WTC11 (cell line): ENCODE results near the gene PADI6. TPM values are rescaled to one million over a fixed set of nuclear protein-coding genes. Genes with fewer than 3 reads are reported as not detected.

Experiments used
- ATAC-seq: fragments of 200-7000 bp; cut with Tn5 transposase; 2 replicates; pipeline ENCODE4 v1.10.0; 2021; ENCODE audit warnings: mild to moderate bottlenecking, moderate library complexity
- CTCF ChIA-PET: fragments of 300-600 bp; sonication (Branson Sonifier 250); formaldehyde crosslinking; loops from one replicate; lab custom pipeline; 2021; ENCODE audit warnings: antibody characterized with exemption; lab: Charles Lee
- POLR2A ChIA-PET: fragments of 350-600 bp; sonication (Branson Sonifier 250); formaldehyde crosslinking; loops from one replicate; lab custom pipeline; 2021; ENCODE audit warnings: antibody characterized with exemption; lab: Charles Lee
- DNase-seq: peaks from one replicate; pipeline ENCODE4 v3.0.0; 2021; ENCODE audit warnings: low spot score
- H3K27ac Mint-ChIP-seq: 2 replicates; pipeline ENCODE4 v1.8.0; 2021; ENCODE audit warnings: mixed read lengths
- H3K27me3 Mint-ChIP-seq: 2 replicates; pipeline ENCODE4 v1.8.0; 2021; ENCODE audit warnings: low read depth, mild to moderate bottlenecking, moderate library complexity, mixed read lengths
- H3K36me3 Mint-ChIP-seq: 2 replicates; pipeline ENCODE4 v1.8.0; 2021; ENCODE audit warnings: mixed read lengths
- H3K4me1 Mint-ChIP-seq: 2 replicates; pipeline ENCODE4 v1.8.0; 2022; ENCODE audit warnings: mixed read lengths
- H3K4me3 Mint-ChIP-seq: 2 replicates; pipeline ENCODE4 v1.8.0; 2021; ENCODE audit warnings: mild to moderate bottlenecking, moderate library complexity, mixed read lengths
- H3K9me3 Mint-ChIP-seq: 2 replicates; pipeline ENCODE4 v1.8.0; 2021; ENCODE audit warnings: mixed read lengths
- CREB1 ChIP-seq: sonication (generic); formaldehyde crosslinking; IDR thresholded peaks from 2 replicates; pipeline ENCODE4 v1.8.0; 2023; ENCODE audit warnings: mild to moderate bottlenecking, missing genetic modification reagents
- IRF2 ChIP-seq: sonication (generic); formaldehyde crosslinking; IDR thresholded peaks from 2 replicates; pipeline ENCODE4 v1.8.0; 2022; ENCODE audit warnings: low read depth, missing genetic modification reagents, borderline replicate concordance
- KAT7 ChIP-seq: sonication (generic); formaldehyde crosslinking; IDR thresholded peaks from 2 replicates; pipeline ENCODE4 v1.8.1; 2023; ENCODE audit warnings: missing genetic modification reagents, mild to moderate bottlenecking, borderline replicate concordance
- NFYB ChIP-seq: sonication (generic); formaldehyde crosslinking; conservative IDR thresholded peaks from 2 replicates; pipeline ENCODE4 v1.8.0; 2022; ENCODE audit warnings: low read depth, missing genetic modification reagents
- RORB ChIP-seq: fragments of 250-450 bp; sonication (Bioruptor Pico); IDR thresholded peaks from 2 replicates; pipeline ENCODE4 v1.9.0; 2021; ENCODE audit warnings: mild to moderate bottlenecking
- SMAD4 ChIP-seq: sonication (generic); formaldehyde crosslinking; IDR thresholded peaks from 2 replicates; pipeline ENCODE4 v1.8.0; 2022; ENCODE audit warnings: mild to moderate bottlenecking, missing genetic modification reagents
- TCF7 ChIP-seq: sonication (generic); formaldehyde crosslinking; IDR thresholded peaks from 2 replicates; pipeline ENCODE4 v1.8.0; 2022; ENCODE audit warnings: mild to moderate bottlenecking, low read depth, missing genetic modification reagents, moderate library complexity
- ZNF232 ChIP-seq: sonication (generic); formaldehyde crosslinking; IDR thresholded peaks from 2 replicates; pipeline ENCODE4 v1.8.0; 2022; ENCODE audit warnings: mild to moderate bottlenecking, missing genetic modification reagents
- ZNF317 ChIP-seq: sonication (generic); formaldehyde crosslinking; IDR thresholded peaks from 2 replicates; pipeline ENCODE4 v1.8.1; 2023; ENCODE audit warnings: low read depth, mild to moderate bottlenecking, moderate library complexity, missing genetic modification reagents, borderline replicate concordance
- ZNF671 ChIP-seq: fragments of 250-450 bp; sonication (Bioruptor Pico); IDR thresholded peaks from 2 replicates; pipeline ENCODE4 v1.8.0; 2021; ENCODE audit warnings: mild to moderate bottlenecking
- total RNA-seq: library from RNA; stranded (reverse); gene quantifications from 3 replicates; pipeline ENCODE4 v1.2.3, GENCODE V29; 2021
- TF ChIP-seq, protein P1 (sequence below): sonication (generic); formaldehyde crosslinking; IDR thresholded peaks from 2 replicates; pipeline ENCODE4 v1.8.1; 2022; ENCODE audit warnings: missing genetic modification reagents, borderline replicate concordance
- TF ChIP-seq, protein P2 (sequence below): sonication (generic); formaldehyde crosslinking; IDR thresholded peaks from 2 replicates; pipeline ENCODE4 v1.8.0; 2023; ENCODE audit warnings: missing genetic modification reagents, mild to moderate bottlenecking, borderline replicate concordance
- TF ChIP-seq, protein P3 (sequence below): sonication (generic); formaldehyde crosslinking; IDR thresholded peaks from 2 replicates; pipeline ENCODE4 v1.8.1; 2023; ENCODE audit warnings: mild to moderate bottlenecking, missing genetic modification reagents
- TF ChIP-seq, protein P4 (sequence below): sonication (generic); formaldehyde crosslinking; IDR thresholded peaks from 2 replicates; pipeline ENCODE4 v1.8.0; 2022; ENCODE audit warnings: mild to moderate bottlenecking, missing genetic modification reagents
- TF ChIP-seq, protein P5 (sequence below): fragments of 250-450 bp; sonication (Bioruptor Pico); IDR thresholded peaks from 2 replicates; pipeline ENCODE4 v1.8.0; 2021; ENCODE audit warnings: mild to moderate bottlenecking

PADI6 gene
- total RNA-seq, 1 experiment from 2014 or later: not detected

DNA sequence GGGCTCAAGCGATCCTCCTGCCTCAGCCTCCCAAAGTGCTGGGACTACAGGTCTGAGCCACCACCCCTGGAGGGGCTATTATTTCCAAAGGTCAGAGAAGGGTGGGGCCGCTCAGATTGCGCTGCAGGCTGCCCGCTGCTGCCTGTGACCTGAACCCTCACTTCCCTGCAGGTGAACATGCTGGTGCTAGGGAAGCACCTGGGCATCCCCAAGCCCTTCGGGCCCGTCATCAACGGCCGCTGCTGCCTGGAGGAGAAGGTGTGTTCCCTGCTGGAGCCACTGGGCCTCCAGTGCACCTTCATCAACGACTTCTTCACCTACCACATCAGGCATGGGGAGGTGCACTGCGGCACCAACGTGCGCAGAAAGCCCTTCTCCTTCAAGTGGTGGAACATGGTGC is 8.6 kb upstream of the PADI6 start (continued):
- TF ChIP-seq, protein P1, sequence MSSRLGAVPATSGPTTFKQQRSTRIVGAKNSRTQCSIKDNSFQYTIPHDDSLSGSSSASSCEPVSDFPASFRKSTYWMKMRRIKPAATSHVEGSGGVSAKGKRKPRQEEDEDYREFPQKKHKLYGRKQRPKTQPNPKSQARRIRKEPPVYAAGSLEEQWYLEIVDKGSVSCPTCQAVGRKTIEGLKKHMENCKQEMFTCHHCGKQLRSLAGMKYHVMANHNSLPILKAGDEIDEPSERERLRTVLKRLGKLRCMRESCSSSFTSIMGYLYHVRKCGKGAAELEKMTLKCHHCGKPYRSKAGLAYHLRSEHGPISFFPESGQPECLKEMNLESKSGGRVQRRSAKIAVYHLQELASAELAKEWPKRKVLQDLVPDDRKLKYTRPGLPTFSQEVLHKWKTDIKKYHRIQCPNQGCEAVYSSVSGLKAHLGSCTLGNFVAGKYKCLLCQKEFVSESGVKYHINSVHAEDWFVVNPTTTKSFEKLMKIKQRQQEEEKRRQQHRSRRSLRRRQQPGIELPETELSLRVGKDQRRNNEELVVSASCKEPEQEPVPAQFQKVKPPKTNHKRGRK (CRISPR knock-in tag): no peak
- TF ChIP-seq, protein P2, sequence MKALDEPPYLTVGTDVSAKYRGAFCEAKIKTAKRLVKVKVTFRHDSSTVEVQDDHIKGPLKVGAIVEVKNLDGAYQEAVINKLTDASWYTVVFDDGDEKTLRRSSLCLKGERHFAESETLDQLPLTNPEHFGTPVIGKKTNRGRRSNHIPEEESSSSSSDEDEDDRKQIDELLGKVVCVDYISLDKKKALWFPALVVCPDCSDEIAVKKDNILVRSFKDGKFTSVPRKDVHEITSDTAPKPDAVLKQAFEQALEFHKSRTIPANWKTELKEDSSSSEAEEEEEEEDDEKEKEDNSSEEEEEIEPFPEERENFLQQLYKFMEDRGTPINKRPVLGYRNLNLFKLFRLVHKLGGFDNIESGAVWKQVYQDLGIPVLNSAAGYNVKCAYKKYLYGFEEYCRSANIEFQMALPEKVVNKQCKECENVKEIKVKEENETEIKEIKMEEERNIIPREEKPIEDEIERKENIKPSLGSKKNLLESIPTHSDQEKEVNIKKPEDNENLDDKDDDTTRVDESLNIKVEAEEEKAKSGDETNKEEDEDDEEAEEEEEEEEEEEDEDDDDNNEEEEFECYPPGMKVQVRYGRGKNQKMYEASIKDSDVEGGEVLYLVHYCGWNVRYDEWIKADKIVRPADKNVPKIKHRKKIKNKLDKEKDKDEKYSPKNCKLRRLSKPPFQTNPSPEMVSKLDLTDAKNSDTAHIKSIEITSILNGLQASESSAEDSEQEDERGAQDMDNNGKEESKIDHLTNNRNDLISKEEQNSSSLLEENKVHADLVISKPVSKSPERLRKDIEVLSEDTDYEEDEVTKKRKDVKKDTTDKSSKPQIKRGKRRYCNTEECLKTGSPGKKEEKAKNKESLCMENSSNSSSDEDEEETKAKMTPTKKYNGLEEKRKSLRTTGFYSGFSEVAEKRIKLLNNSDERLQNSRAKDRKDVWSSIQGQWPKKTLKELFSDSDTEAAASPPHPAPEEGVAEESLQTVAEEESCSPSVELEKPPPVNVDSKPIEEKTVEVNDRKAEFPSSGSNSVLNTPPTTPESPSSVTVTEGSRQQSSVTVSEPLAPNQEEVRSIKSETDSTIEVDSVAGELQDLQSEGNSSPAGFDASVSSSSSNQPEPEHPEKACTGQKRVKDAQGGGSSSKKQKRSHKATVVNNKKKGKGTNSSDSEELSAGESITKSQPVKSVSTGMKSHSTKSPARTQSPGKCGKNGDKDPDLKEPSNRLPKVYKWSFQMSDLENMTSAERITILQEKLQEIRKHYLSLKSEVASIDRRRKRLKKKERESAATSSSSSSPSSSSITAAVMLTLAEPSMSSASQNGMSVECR (CRISPR knock-in tag): no peak

DNA sequence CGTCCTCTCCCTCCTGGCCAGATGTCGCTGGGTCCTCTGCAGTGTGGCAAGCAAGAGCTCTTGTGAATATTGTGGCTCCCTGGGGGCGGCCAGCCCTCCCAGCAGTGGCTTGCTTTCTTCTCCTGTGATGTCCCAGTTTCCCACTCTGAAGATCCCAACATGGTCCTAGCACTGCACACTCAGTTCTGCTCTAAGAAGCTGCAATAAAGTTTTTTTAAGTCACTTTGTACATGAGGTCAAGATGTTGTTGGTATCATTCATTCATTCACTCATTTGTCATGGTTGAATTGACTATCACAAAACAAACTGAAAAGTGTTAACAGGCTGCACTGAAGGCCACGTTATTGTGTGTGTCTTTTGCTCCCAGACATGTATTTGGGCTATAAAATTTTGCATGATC is 8.2 kb upstream of the PADI6 start:
- peaks cover 11% of the 10 kb centered on the region; the same call in 1 of the 2 replicates for H3K4me1 Mint-ChIP-seq
- TF ChIP-seq ZNF671 (CRISPR knock-in tag) (no peak), NFYB (no peak), CREB1 (no peak), SMAD4 (CRISPR knock-in tag) (no peak), ZNF317 (CRISPR knock-in tag) (no peak), KAT7 (CRISPR knock-in tag) (no peak), IRF2 (no peak), TCF7 (no peak), ZNF232 (no peak), RORB (CRISPR knock-in tag) (no peak)
- TF ChIP-seq, protein P3, sequence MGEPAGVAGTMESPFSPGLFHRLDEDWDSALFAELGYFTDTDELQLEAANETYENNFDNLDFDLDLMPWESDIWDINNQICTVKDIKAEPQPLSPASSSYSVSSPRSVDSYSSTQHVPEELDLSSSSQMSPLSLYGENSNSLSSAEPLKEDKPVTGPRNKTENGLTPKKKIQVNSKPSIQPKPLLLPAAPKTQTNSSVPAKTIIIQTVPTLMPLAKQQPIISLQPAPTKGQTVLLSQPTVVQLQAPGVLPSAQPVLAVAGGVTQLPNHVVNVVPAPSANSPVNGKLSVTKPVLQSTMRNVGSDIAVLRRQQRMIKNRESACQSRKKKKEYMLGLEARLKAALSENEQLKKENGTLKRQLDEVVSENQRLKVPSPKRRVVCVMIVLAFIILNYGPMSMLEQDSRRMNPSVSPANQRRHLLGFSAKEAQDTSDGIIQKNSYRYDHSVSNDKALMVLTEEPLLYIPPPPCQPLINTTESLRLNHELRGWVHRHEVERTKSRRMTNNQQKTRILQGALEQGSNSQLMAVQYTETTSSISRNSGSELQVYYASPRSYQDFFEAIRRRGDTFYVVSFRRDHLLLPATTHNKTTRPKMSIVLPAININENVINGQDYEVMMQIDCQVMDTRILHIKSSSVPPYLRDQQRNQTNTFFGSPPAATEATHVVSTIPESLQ (CRISPR knock-in tag): no peak
- TF ChIP-seq, protein P4, sequence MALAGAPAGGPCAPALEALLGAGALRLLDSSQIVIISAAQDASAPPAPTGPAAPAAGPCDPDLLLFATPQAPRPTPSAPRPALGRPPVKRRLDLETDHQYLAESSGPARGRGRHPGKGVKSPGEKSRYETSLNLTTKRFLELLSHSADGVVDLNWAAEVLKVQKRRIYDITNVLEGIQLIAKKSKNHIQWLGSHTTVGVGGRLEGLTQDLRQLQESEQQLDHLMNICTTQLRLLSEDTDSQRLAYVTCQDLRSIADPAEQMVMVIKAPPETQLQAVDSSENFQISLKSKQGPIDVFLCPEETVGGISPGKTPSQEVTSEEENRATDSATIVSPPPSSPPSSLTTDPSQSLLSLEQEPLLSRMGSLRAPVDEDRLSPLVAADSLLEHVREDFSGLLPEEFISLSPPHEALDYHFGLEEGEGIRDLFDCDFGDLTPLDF (CRISPR knock-in tag): no peak
- TF ChIP-seq, protein P5, sequence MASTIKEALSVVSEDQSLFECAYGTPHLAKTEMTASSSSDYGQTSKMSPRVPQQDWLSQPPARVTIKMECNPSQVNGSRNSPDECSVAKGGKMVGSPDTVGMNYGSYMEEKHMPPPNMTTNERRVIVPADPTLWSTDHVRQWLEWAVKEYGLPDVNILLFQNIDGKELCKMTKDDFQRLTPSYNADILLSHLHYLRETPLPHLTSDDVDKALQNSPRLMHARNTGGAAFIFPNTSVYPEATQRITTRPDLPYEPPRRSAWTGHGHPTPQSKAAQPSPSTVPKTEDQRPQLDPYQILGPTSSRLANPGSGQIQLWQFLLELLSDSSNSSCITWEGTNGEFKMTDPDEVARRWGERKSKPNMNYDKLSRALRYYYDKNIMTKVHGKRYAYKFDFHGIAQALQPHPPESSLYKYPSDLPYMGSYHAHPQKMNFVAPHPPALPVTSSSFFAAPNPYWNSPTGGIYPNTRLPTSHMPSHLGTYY (CRISPR knock-in tag): no peak
- TF ChIP-seq, all 79 proteins: peak for 0
- CTCF ChIA-PET: no interaction called here
- ATAC-seq (no peak), DNase-seq (no peak)
- POLR2A ChIA-PET: no interaction called here
- Mint-ChIP-seq H3K4me3 (no peak overlapping the region), H3K27me3 (no peaks in the 10 kb centered on the region; the same call in 1 of the 2 replicates), H3K9me3 (peaks cover 9% of the 10 kb centered on the region; the same call in 1 of the 2 replicates), H3K27ac (no peak overlapping the region), H3K36me3 (no peaks in the 10 kb centered on the region)
